HCT116 (cell line): ENCODE data around the gene MAST4. TPM values are rescaled to one million over a fixed set of nuclear protein-coding genes. Genes with fewer than 3 reads are reported as not detected.

Experiments used
- ATAC-seq: fragments of 200-7000 bp; cut with Tn5 transposase; 2 replicates; pipeline ENCODE4 v1.9.1; 2020; ENCODE audit warnings: mild to moderate bottlenecking, moderate library complexity
- BruUV-seq: library from RNA; stranded (reverse); fragments of 400-500 nt; replicated peaks from 2 replicates; lab custom pipeline; 2021; lab: Mats Ljungman, UMichigan
- CTCF ChIA-PET: fragments of 300-600 bp; sonication (Branson Sonifier 250); formaldehyde crosslinking; loops from one replicate; lab custom pipeline; 2021; ENCODE audit warnings: antibody characterized with exemption; lab: Charles Lee
- POLR2A ChIA-PET: fragments of 300-600, 350-600 bp; sonication (Branson Sonifier 250); formaldehyde crosslinking; loops from one replicate; lab custom pipeline; 2021; ENCODE audit warnings: antibody characterized with exemption; lab: Charles Lee
- RAD21 ChIA-PET, 2 experiments: fragments of 300-600 bp; sonication (Branson Sonifier 250); formaldehyde crosslinking; loops; one replicate each; lab custom pipeline; 2023; ENCODE audit warnings: low total read pairs in 2 of 2; ENCODE audit not compliant: uncharacterized antibody in 2 of 2, unreplicated experiment in 2 of 2, low non-redundant PET in 1 of 2; lab: Charles Lee
- DNase-seq: peaks from one replicate; pipeline ENCODE4 v3.0.0-alpha.2; 2010; ENCODE audit warnings: low read depth, low spot score
- H2AFZ ChIP-seq: fragments of 200-600 bp; shearing (Covaris generic), sonication (generic); 2 replicates; pipeline ENCODE4 v1.6.1; 2017; ENCODE audit warnings: low read depth, mixed run types, mixed read lengths, antibody characterized with exemption, low read length; ENCODE audit not compliant: poor library complexity, severe bottlenecking
- H3K27ac ChIP-seq: 2 replicates; pipeline ENCODE4 v1.5.1; 2012; ENCODE audit warnings: low read depth, low read length
- H3K27me3 ChIP-seq: fragments of 200-600 bp; sonication (generic); 2 replicates; pipeline ENCODE4 v1.6.1; 2016; ENCODE audit warnings: mixed run types, low read length, mixed read lengths; ENCODE audit not compliant: insufficient read depth
- H3K36me3 ChIP-seq, 2 experiments: fragments of 200-500 bp in 1 of 2; fragments of 200-600 bp in 1 of 2; sonication (Bioruptor generic) in 1 of 2; sonication (generic) in 1 of 2; 2 replicates each; pipeline versions ENCODE4 v1.5.1 to v1.6.1; 2014 to 2016; ENCODE audit warnings: low read length in 2 of 2, inconsistent platforms in 1 of 2, mixed read lengths in 1 of 2, mixed run types in 1 of 2; ENCODE audit not compliant: insufficient read depth in 2 of 2, control insufficient read depth in 1 of 2
- H3K4me1 ChIP-seq, 2 experiments: fragments of 200-600 bp in 1 of 2; sonication (generic) in 1 of 2; 2 replicates each; pipeline versions ENCODE4 v1.5.1 to v1.6.1; 2012 to 2017; ENCODE audit warnings: low read length in 2 of 2, inconsistent platforms in 1 of 2, mild to moderate bottlenecking in 1 of 2, mixed read lengths in 1 of 2, mixed run types in 1 of 2, moderate library complexity in 1 of 2; ENCODE audit not compliant: insufficient read depth in 2 of 2, control insufficient read depth in 1 of 2
- H3K4me2 ChIP-seq: fragments of 200-600 bp; sonication (generic); 2 replicates; pipeline ENCODE4 v1.6.1; 2017; ENCODE audit warnings: mixed run types, low read length, mixed read lengths
- H3K4me3 ChIP-seq, 2 experiments: fragments of 200-600 bp in 1 of 2; sonication (generic) in 1 of 2; replicated peaks in 1 of 2; 2 replicates each; pipeline ENCODE4 v1.5.1; 2011 to 2016; ENCODE audit warnings: low read length in 2 of 2, control low read depth in 1 of 2, low read depth in 1 of 2, mild to moderate bottlenecking in 1 of 2, mixed read lengths in 1 of 2, mixed run types in 1 of 2
- H3K79me2 ChIP-seq: fragments of 200-600 bp; sonication (generic); 2 replicates; pipeline ENCODE4 v1.6.1; 2017; ENCODE audit warnings: mild to moderate bottlenecking, mixed run types, low read length, moderate library complexity, mixed read lengths; ENCODE audit not compliant: insufficient read depth
- H3K9ac ChIP-seq: fragments of 200-600 bp; sonication (generic); 2 replicates; pipeline ENCODE4 v1.6.1; 2016; ENCODE audit warnings: low read length, mixed read lengths
- H3K9me2 ChIP-seq: fragments of 200-600 bp; sonication (generic), shearing (Covaris generic); 2 replicates; pipeline ENCODE4 v1.6.1; 2017; ENCODE audit warnings: mixed run types, mild to moderate bottlenecking, moderate library complexity; ENCODE audit not compliant: insufficient read depth
- H3K9me3 ChIP-seq, 2 experiments: fragments of 200-500 bp in 1 of 2; fragments of 200-600 bp in 1 of 2; sonication (Bioruptor generic) in 1 of 2; sonication (generic) in 1 of 2; 2 replicates each; pipeline ENCODE4 v1.6.1; 2014 to 2017; ENCODE audit warnings: low read length in 2 of 2, mixed read lengths in 2 of 2, inconsistent platforms in 1 of 2, low read depth in 1 of 2, mild to moderate bottlenecking in 1 of 2, mixed run types in 1 of 2, moderate library complexity in 1 of 2; ENCODE audit not compliant: control insufficient read depth in 1 of 2, insufficient read depth in 1 of 2
- H4K20me1 ChIP-seq: fragments of 200-600 bp; sonication (generic), shearing (Covaris generic); 2 replicates; pipeline ENCODE4 v1.6.1; 2017; ENCODE audit warnings: mixed run types, mild to moderate bottlenecking, moderate library complexity; ENCODE audit not compliant: insufficient read depth
- CBX3 ChIP-seq: IDR thresholded peaks from 2 replicates; pipeline ENCODE4 v1.6.1; 2012; ENCODE audit warnings: low read depth
- CEBPB ChIP-seq: IDR thresholded peaks from 2 replicates; pipeline ENCODE4 v1.6.1; 2012; ENCODE audit warnings: low read depth
- CTCF ChIP-seq, 3 experiments: fragments of 200-600 bp in 1 of 3; sonication (generic) in 1 of 3; IDR thresholded peaks in 2 of 3; conservative IDR thresholded peaks in 1 of 3; 2 replicates each; pipeline ENCODE4 v1.5.1; 2012 to 2017; ENCODE audit warnings: low read depth in 2 of 3, low read length in 2 of 3, antibody characterized with exemption in 1 of 3, borderline replicate concordance in 1 of 3, control low read depth in 1 of 3, mild to moderate bottlenecking in 1 of 3, mixed read lengths in 1 of 3, mixed run types in 1 of 3, moderate library complexity in 1 of 3; ENCODE audit not compliant: insufficient read depth in 1 of 3
- EGR1 ChIP-seq: IDR thresholded peaks from 2 replicates; pipeline ENCODE4 v1.6.1; 2012; ENCODE audit warnings: low read depth
- EZH2phosphoT487 ChIP-seq: fragments of 200-600 bp; IDR thresholded peaks from 2 replicates; pipeline ENCODE4 v1.6.1; 2018; ENCODE audit warnings: antibody characterized with exemption, borderline replicate concordance
- FOSL1 ChIP-seq: IDR thresholded peaks from 2 replicates; pipeline ENCODE4 v1.6.1; 2012; ENCODE audit warnings: low read depth
- MAX ChIP-seq: IDR thresholded peaks from 2 replicates; pipeline ENCODE4 v1.6.1; 2012
- SP1 ChIP-seq: IDR thresholded peaks from 2 replicates; pipeline ENCODE4 v1.6.1; 2012; ENCODE audit warnings: low read depth
- SRF ChIP-seq: IDR thresholded peaks from 2 replicates; pipeline ENCODE4 v1.6.1; 2012; ENCODE audit warnings: low read depth
- TCF7L2 ChIP-seq: IDR thresholded peaks from 2 replicates; pipeline ENCODE4 v1.7.0; 2011; ENCODE audit warnings: borderline replicate concordance, inconsistent platforms; ENCODE audit not compliant: insufficient read depth, insufficient read length; ENCODE audit errors: extremely low read depth
- YY1 ChIP-seq: IDR thresholded peaks from 2 replicates; pipeline ENCODE4 v1.6.1; 2011; ENCODE audit warnings: low read length, low read depth, moderate library complexity, mild to moderate bottlenecking; ENCODE audit not compliant: insufficient replicate concordance; ENCODE audit errors: extremely low read depth
- intact Hi-C: fragments of 100-400 bp; cut with micrococcal nuclease; formaldehyde crosslinking; loops from 2 replicates; pipeline ENCODE4 v1.10.0; 2022
- total RNA-seq: library from RNA; stranded (reverse); gene quantifications from one replicate; pipeline ENCODE4 v1.2.1, GENCODE V29; 2021; ENCODE audit not compliant: unreplicated experiment
- TF ChIP-seq, protein P1 (sequence below): IDR thresholded peaks from 2 replicates; pipeline ENCODE4 v1.6.1; 2012; ENCODE audit warnings: low read depth
- TF ChIP-seq, protein P2 (sequence below): IDR thresholded peaks from 2 replicates; pipeline ENCODE4 v1.6.1; 2011; ENCODE audit warnings: mild to moderate bottlenecking, low read length, moderate library complexity; ENCODE audit not compliant: insufficient replicate concordance; ENCODE audit errors: extremely low read depth

MAST4 gene
- total RNA-seq, 1 experiment from 2014 or later = 1.1 TPM

GRCh38 chr5:66644111-66644510 is 47.9 kb downstream of the MAST4 start:
- no TSS peak for BruUV-seq
- TF ChIP-seq FOSL1 = no peak
- TF ChIP-seq, protein P1, sequence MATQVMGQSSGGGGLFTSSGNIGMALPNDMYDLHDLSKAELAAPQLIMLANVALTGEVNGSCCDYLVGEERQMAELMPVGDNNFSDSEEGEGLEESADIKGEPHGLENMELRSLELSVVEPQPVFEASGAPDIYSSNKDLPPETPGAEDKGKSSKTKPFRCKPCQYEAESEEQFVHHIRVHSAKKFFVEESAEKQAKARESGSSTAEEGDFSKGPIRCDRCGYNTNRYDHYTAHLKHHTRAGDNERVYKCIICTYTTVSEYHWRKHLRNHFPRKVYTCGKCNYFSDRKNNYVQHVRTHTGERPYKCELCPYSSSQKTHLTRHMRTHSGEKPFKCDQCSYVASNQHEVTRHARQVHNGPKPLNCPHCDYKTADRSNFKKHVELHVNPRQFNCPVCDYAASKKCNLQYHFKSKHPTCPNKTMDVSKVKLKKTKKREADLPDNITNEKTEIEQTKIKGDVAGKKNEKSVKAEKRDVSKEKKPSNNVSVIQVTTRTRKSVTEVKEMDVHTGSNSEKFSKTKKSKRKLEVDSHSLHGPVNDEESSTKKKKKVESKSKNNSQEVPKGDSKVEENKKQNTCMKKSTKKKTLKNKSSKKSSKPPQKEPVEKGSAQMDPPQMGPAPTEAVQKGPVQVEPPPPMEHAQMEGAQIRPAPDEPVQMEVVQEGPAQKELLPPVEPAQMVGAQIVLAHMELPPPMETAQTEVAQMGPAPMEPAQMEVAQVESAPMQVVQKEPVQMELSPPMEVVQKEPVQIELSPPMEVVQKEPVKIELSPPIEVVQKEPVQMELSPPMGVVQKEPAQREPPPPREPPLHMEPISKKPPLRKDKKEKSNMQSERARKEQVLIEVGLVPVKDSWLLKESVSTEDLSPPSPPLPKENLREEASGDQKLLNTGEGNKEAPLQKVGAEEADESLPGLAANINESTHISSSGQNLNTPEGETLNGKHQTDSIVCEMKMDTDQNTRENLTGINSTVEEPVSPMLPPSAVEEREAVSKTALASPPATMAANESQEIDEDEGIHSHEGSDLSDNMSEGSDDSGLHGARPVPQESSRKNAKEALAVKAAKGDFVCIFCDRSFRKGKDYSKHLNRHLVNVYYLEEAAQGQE = no peak
- no peak for TF ChIP-seq YY1
- TF ChIP-seq SRF = no peak
- no peak for TF ChIP-seq CEBPB
- TF ChIP-seq, all 23 proteins: peak for 0
- Histone ChIP-seq H3K4me1 (no peaks in the 10 kb centered on the region), H3K36me3 (no peaks in the 10 kb centered on the region), H3K4me2 (no peak overlapping the region), H3K9me2 (no peaks in the 10 kb centered on the region), H2AFZ (no peak overlapping the region), H3K9me3 (no peaks in the 10 kb centered on the region), H3K79me2 (no peaks in the 10 kb centered on the region), H4K20me1 (no peaks in the 10 kb centered on the region), H3K4me3 (no peak overlapping the region), H3K27ac (no peak overlapping the region), H3K9ac (no peak overlapping the region), H3K27me3 (peaks cover 4% of the 10 kb centered on the region)
- ChIA-PET RAD21 (no interaction called here), POLR2A (no interaction called here), CTCF (interaction anchor here (1.7 kb wide), 1 partner anchor 8 kb away, joined by 3 read pairs; no protein-coding TSS in a partner anchor)
- intact Hi-C loops = no loop called here
- no peak for ATAC-seq
- no peak for DNase-seq

- Histone ChIP-seq H3K27me3 (peaks cover 4% of the 10 kb centered on the region), H2AFZ (no peak overlapping the region), H3K79me2 (no peaks in the 10 kb centered on the region), H3K36me3 (no peaks in the 10 kb centered on the region), H4K20me1 (no peaks in the 10 kb centered on the region), H3K27ac (no peak overlapping the region), H3K4me1 (no peaks in the 10 kb centered on the region), H3K9ac (no peak overlapping the region), H3K9me2 (no peaks in the 10 kb centered on the region), H3K4me3 (no peak overlapping the region), H3K9me3 (no peaks in the 10 kb centered on the region), H3K4me2 (no peak overlapping the region)
- ChIA-PET RAD21 (no interaction called here), POLR2A (no interaction called here), CTCF (interaction anchor here (1.7 kb wide), 1 partner anchor 9 kb away, joined by 3 read pairs; no protein-coding TSS in a partner anchor)
- ATAC-seq (no peak), DNase-seq (no peak)
- intact Hi-C loops = no loop called here
- BruUV-seq = no TSS peak
- TF ChIP-seq TCF7L2 (no peak), SP1 (no peak), EZH2phosphoT487 (no peak), CTCF (IDR thresholded peaks at IDR 0.05 in 2 of 3, conservative IDR thresholded peaks at IDR 0.05 in 1 of 3; ENCODE audit: borderline replicate concordance in 1 of 3, insufficient read depth in 1 of 3, low read depth in 2 of 3, low read length in 2 of 3) (no peak), MAX (no peak), EGR1 (no peak), CBX3 (no peak)
- TF ChIP-seq, protein P2, sequence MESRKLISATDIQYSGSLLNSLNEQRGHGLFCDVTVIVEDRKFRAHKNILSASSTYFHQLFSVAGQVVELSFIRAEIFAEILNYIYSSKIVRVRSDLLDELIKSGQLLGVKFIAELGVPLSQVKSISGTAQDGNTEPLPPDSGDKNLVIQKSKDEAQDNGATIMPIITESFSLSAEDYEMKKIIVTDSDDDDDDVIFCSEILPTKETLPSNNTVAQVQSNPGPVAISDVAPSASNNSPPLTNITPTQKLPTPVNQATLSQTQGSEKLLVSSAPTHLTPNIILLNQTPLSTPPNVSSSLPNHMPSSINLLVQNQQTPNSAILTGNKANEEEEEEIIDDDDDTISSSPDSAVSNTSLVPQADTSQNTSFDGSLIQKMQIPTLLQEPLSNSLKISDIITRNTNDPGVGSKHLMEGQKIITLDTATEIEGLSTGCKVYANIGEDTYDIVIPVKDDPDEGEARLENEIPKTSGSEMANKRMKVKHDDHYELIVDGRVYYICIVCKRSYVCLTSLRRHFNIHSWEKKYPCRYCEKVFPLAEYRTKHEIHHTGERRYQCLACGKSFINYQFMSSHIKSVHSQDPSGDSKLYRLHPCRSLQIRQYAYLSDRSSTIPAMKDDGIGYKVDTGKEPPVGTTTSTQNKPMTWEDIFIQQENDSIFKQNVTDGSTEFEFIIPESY = no peak
Observed at GRCh38 chr5:66645039-66645438, 48.8 kb downstream of the MAST4 start.
